Endothelial cell (in vitro differentiated cells): Measurements from ENCODE around the gene RSPO1. TPM values are rescaled to one million over a fixed set of nuclear protein-coding genes. Genes with fewer than 3 reads are reported as not detected.

Source experiments
- DNase-seq: peaks from one replicate; pipeline ENCODE4 v3.0.0; 2021; ENCODE audit warnings: low spot score
- H3K27ac Mint-ChIP-seq: one replicate; pipeline ENCODE4 v1.8.0; 2021; ENCODE audit warnings: mixed read lengths, inconsistent platforms; ENCODE audit not compliant: unreplicated experiment
- H3K27me3 Mint-ChIP-seq: one replicate; pipeline ENCODE4 v1.8.0; 2021; ENCODE audit warnings: mild to moderate bottlenecking, moderate library complexity, mixed read lengths, inconsistent platforms; ENCODE audit not compliant: unreplicated experiment
- H3K36me3 Mint-ChIP-seq: one replicate; pipeline ENCODE4 v1.8.0; 2021; ENCODE audit warnings: mild to moderate bottlenecking, low read depth, mixed read lengths, inconsistent platforms; ENCODE audit not compliant: unreplicated experiment
- H3K4me1 Mint-ChIP-seq: one replicate; pipeline ENCODE4 v1.8.0; 2021; ENCODE audit warnings: mild to moderate bottlenecking, mixed read lengths, inconsistent platforms; ENCODE audit not compliant: unreplicated experiment
- H3K4me3 Mint-ChIP-seq: one replicate; pipeline ENCODE4 v1.8.0; 2021; ENCODE audit warnings: mild to moderate bottlenecking, mixed read lengths, inconsistent platforms; ENCODE audit not compliant: unreplicated experiment
- H3K9me3 Mint-ChIP-seq: one replicate; pipeline ENCODE4 v1.8.0; 2021; ENCODE audit warnings: mixed read lengths, inconsistent platforms; ENCODE audit not compliant: unreplicated experiment
- CTCF ChIP-seq: fragments of 200-600 bp; sonication (generic); IDR thresholded peaks from one replicate; pipeline ENCODE4 v1.5.0; 2021; ENCODE audit warnings: antibody characterized with exemption; ENCODE audit not compliant: unreplicated experiment
- total RNA-seq: library from RNA; stranded (reverse); fragmentation: NEBNext Ultra II Directional; extraction: Animal tissue kit (Norgen Biotek cat#: 25700); gene quantifications from one replicate; pipeline ENCODE4 v1.2.1, GENCODE V29; 2021; ENCODE audit not compliant: unreplicated experiment

Gene RSPO1
- total RNA-seq, 1 donor from 2014 or later: not detected

- Mint-ChIP-seq H3K36me3 (no peaks in the 10 kb centered on the region), H3K4me1 (no peaks in the 10 kb centered on the region), H3K27ac (no peak overlapping the region), H3K27me3 (peaks cover 4% of the 10 kb centered on the region), H3K9me3 (no peaks in the 10 kb centered on the region), H3K4me3 (no peak overlapping the region)
- no peak for TF ChIP-seq CTCF
- DNase-seq: no peak
Measured at GRCh38 chr1:37662031-37662755, 27.5 kb upstream of the RSPO1 start.

GRCh38 chr1:37661401-37661800 lies 26.7 kb upstream of the RSPO1 start:
- Mint-ChIP-seq H3K4me1 (no peaks in the 10 kb centered on the region), H3K27ac (no peak overlapping the region), H3K4me3 (no peak overlapping the region), H3K36me3 (no peaks in the 10 kb centered on the region), H3K27me3 (peaks cover 4% of the 10 kb centered on the region), H3K9me3 (no peaks in the 10 kb centered on the region)
- TF ChIP-seq CTCF: no peak
- DNase-seq: no peak

- no peaks in the 10 kb centered on the region for H3K36me3 Mint-ChIP-seq
- no peak for TF ChIP-seq CTCF
- H3K27ac Mint-ChIP-seq: no peak overlapping the region
- peaks cover 4% of the 10 kb centered on the region for H3K27me3 Mint-ChIP-seq
- H3K4me1 Mint-ChIP-seq: no peaks in the 10 kb centered on the region
- no peaks in the 10 kb centered on the region for H3K9me3 Mint-ChIP-seq
- H3K4me3 Mint-ChIP-seq: no peak overlapping the region
- no peak for DNase-seq
Measured at GRCh38 chr1:37660664-37661063, 26.0 kb upstream of the RSPO1 start.

GRCh38 chr1:37658486-37658885 lies 23.8 kb upstream of the RSPO1 start:
- no peak for DNase-seq
- Mint-ChIP-seq H3K4me3 (no peak overlapping the region), H3K36me3 (no peaks in the 10 kb centered on the region), H3K27ac (no peak overlapping the region), H3K4me1 (no peaks in the 10 kb centered on the region), H3K27me3 (peaks cover 6% of the 10 kb centered on the region), H3K9me3 (no peaks in the 10 kb centered on the region)
- no peak for TF ChIP-seq CTCF

- H3K36me3 Mint-ChIP-seq: no peaks in the 10 kb centered on the region
- no peak overlapping the region for H3K27ac Mint-ChIP-seq
- no peaks in the 10 kb centered on the region for H3K9me3 Mint-ChIP-seq
- TF ChIP-seq CTCF: no peak
- no peaks in the 10 kb centered on the region for H3K4me1 Mint-ChIP-seq
- H3K4me3 Mint-ChIP-seq: no peak overlapping the region
- no peak for DNase-seq
- peaks cover 6% of the 10 kb centered on the region for H3K27me3 Mint-ChIP-seq
Measured at GRCh38 chr1:37657620-37658412, 23.1 kb upstream of the RSPO1 start.
